Neural progenitor cell (in vitro differentiated cells): ENCODE measurements around the gene APOL3.

Experiments used
- CTCF ChIP-seq: fragments of 200-600 bp; sonication (generic); IDR thresholded peaks from 2 replicates; pipeline ENCODE4 v1.5.1; 2017; ENCODE audit warnings: antibody characterized with exemption, mild to moderate bottlenecking
- EZH2 ChIP-seq: fragments of 200-600 bp; sonication (generic); IDR thresholded peaks from 2 replicates; pipeline ENCODE4 v1.6.1; 2017; ENCODE audit warnings: antibody characterized with exemption, mild to moderate bottlenecking, moderate library complexity
- EZH2phosphoT487 ChIP-seq: fragments of 200-600 bp; sonication (generic); IDR thresholded peaks from 2 replicates; pipeline ENCODE4 v1.6.1; 2017; ENCODE audit warnings: antibody characterized with exemption

DNA sequence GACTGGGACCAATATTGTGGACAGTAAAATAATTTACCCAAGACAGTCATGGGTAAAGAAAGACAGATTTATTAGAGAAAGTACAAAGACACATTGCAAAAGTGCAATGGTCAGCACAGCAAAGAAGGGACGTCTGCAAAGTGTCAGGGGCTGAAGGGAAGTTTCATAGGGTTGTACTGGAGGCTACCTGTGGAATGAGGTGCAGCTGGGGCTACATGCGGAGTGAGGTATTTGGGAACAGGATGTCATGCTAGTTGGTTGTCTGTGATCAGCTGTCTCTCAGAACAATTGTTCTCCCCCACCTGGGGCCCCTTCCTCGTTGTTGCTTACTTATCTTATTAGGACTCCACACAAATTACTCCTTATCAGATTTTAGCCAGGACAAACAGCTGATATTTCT, 11.4 kb upstream of the APOL3 start:
- no peak for TF ChIP-seq CTCF
- no peak for TF ChIP-seq EZH2
- no peak for TF ChIP-seq EZH2phosphoT487
